H1 (cell line): ENCODE data around the gene USP13. TPM values are rescaled to one million over a fixed set of nuclear protein-coding genes. Genes with fewer than 3 reads are reported as not detected.

Source experiments
- NANOG ChIP-seq: IDR thresholded peaks from 2 replicates; pipeline ENCODE4 v1.6.1; 2011; ENCODE audit warnings: low read length, low read depth, mild to moderate bottlenecking, inconsistent platforms; ENCODE audit not compliant: insufficient read depth, poor library complexity, severe bottlenecking
- NRF1 ChIP-seq: IDR thresholded peaks from 2 replicates; pipeline ENCODE4 v1.6.1; 2011; ENCODE audit warnings: mild to moderate bottlenecking, low read depth, low read length, improper control_type of control experiment
- SIN3A ChIP-seq, 2 experiments: IDR thresholded peaks in 1 of 2; conservative IDR thresholded peaks in 1 of 2; 2 replicates each; pipeline ENCODE4 v1.6.1; 2011 to 2012; ENCODE audit warnings: low read length in 2 of 2, improper control_type of control experiment in 1 of 2, low read depth in 1 of 2, mild to moderate bottlenecking in 1 of 2
- polyA plus RNA-seq, 7 experiments: library from polyadenylated mRNA; depleted of rRNA in 3 of 7; stranded (reverse) in 5 of 7; unstranded in 2 of 7; fragments of >200 nt in 5 of 7; fragments of 200-250 nt in 2 of 7; gene quantifications; 1 replicate in 5 of 7; 2 replicates in 1 of 7; 4 replicates in 1 of 7; pipeline versions ENCODE4 v1.2.1 to v1.2.3, GENCODE V29; 2011 to 2013; ENCODE audit warnings: missing spikeins in 2 of 7, mixed read lengths in 2 of 7
- total RNA-seq: library from RNA; stranded (reverse); fragmentation: NEBNext Ultra II Directional; extraction: Animal tissue kit (Norgen Biotek cat#: 25700); gene quantifications from 2 replicates; pipeline ENCODE4 v1.2.1, GENCODE V29; 2021
- TF ChIP-seq, protein P1 (sequence below): fragments of 300-600 bp; sonication (generic); IDR thresholded peaks from 2 replicates; pipeline ENCODE4 v1.7.1; 2012; ENCODE audit warnings: low read length, moderate library complexity, mild to moderate bottlenecking, inconsistent platforms; ENCODE audit not compliant: insufficient replicate concordance

Gene USP13
- total and polyA plus RNA-seq, 2 of the 8 experiments (the other 6 are each of a cell fraction or from before 2014, with no cell fraction given): 7.9 to 25.9 TPM

DNA sequence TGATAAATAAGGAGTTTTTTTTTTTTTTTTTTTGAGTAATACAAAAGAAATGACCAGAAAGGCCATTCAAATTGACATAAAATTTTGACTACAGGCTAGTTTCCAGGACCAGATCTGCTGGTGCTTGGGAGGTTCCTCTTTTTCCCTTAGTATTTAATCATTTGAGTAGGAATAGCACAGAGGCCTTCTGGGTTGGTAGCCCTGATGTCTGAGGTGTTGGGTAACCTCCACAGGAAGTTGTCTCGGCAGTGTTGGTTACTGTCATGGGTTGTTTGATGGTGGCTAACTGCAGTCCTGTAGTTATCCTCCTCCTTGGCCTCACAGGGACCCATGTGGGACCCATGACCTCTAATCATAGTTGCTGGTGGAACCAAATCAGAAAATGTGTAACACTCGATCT, 91.1 kb downstream of the USP13 start (continued):
- TF ChIP-seq, protein P1, sequence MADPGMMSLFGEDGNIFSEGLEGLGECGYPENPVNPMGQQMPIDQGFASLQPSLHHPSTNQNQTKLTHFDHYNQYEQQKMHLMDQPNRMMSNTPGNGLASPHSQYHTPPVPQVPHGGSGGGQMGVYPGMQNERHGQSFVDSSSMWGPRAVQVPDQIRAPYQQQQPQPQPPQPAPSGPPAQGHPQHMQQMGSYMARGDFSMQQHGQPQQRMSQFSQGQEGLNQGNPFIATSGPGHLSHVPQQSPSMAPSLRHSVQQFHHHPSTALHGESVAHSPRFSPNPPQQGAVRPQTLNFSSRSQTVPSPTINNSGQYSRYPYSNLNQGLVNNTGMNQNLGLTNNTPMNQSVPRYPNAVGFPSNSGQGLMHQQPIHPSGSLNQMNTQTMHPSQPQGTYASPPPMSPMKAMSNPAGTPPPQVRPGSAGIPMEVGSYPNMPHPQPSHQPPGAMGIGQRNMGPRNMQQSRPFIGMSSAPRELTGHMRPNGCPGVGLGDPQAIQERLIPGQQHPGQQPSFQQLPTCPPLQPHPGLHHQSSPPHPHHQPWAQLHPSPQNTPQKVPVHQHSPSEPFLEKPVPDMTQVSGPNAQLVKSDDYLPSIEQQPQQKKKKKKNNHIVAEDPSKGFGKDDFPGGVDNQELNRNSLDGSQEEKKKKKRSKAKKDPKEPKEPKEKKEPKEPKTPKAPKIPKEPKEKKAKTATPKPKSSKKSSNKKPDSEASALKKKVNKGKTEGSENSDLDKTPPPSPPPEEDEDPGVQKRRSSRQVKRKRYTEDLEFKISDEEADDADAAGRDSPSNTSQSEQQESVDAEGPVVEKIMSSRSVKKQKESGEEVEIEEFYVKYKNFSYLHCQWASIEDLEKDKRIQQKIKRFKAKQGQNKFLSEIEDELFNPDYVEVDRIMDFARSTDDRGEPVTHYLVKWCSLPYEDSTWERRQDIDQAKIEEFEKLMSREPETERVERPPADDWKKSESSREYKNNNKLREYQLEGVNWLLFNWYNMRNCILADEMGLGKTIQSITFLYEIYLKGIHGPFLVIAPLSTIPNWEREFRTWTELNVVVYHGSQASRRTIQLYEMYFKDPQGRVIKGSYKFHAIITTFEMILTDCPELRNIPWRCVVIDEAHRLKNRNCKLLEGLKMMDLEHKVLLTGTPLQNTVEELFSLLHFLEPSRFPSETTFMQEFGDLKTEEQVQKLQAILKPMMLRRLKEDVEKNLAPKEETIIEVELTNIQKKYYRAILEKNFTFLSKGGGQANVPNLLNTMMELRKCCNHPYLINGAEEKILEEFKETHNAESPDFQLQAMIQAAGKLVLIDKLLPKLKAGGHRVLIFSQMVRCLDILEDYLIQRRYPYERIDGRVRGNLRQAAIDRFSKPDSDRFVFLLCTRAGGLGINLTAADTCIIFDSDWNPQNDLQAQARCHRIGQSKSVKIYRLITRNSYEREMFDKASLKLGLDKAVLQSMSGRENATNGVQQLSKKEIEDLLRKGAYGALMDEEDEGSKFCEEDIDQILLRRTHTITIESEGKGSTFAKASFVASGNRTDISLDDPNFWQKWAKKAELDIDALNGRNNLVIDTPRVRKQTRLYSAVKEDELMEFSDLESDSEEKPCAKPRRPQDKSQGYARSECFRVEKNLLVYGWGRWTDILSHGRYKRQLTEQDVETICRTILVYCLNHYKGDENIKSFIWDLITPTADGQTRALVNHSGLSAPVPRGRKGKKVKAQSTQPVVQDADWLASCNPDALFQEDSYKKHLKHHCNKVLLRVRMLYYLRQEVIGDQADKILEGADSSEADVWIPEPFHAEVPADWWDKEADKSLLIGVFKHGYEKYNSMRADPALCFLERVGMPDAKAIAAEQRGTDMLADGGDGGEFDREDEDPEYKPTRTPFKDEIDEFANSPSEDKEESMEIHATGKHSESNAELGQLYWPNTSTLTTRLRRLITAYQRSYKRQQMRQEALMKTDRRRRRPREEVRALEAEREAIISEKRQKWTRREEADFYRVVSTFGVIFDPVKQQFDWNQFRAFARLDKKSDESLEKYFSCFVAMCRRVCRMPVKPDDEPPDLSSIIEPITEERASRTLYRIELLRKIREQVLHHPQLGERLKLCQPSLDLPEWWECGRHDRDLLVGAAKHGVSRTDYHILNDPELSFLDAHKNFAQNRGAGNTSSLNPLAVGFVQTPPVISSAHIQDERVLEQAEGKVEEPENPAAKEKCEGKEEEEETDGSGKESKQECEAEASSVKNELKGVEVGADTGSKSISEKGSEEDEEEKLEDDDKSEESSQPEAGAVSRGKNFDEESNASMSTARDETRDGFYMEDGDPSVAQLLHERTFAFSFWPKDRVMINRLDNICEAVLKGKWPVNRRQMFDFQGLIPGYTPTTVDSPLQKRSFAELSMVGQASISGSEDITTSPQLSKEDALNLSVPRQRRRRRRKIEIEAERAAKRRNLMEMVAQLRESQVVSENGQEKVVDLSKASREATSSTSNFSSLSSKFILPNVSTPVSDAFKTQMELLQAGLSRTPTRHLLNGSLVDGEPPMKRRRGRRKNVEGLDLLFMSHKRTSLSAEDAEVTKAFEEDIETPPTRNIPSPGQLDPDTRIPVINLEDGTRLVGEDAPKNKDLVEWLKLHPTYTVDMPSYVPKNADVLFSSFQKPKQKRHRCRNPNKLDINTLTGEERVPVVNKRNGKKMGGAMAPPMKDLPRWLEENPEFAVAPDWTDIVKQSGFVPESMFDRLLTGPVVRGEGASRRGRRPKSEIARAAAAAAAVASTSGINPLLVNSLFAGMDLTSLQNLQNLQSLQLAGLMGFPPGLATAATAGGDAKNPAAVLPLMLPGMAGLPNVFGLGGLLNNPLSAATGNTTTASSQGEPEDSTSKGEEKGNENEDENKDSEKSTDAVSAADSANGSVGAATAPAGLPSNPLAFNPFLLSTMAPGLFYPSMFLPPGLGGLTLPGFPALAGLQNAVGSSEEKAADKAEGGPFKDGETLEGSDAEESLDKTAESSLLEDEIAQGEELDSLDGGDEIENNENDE: no peak
- TF ChIP-seq NANOG (no peak), NRF1 (no peak), SIN3A (conservative IDR thresholded peaks at IDR 0.05 in 1 of 2, IDR thresholded peaks at IDR 0.05 in 1 of 2; ENCODE audit: low read depth in 1 of 2, low read length in 2 of 2) (no peak)
